ENCODE results near the gene ZNRF3.

Gene ZNRF3

DNA sequence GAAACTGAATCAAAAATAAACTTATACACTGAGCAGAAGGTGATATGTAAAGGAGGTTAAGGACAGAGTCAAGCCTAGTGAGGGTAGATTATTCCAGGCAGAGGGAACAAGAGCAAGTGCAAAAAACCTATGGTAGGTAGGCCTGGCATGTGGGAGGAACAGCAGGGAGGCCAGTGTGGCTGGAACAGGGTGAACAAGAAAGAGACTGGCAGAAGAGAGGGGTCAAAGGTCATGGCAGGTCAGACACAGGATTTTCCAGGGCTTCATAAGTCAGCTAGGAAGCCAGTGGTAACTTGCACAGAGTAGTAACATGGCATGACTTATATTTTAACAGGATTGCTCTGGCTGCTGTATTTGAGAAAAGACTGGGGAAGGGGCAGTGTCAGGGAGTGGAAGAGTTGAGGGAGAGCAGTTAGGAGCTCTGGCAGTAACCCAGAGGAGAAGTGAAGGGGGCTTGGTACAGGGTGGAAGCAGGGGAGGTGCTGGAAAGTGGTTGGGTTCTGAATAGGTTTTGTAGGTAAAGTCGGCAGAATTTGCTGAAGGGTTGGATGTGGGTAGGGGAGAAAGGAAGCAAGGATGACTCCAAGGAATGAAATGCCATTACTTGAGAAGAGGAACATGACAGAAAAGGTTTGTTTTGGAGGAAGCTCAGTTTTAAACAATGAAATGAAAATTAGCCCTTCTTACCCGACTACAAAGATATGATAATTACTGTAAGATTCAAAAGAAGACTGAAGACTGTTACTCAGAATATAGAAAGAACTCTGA is 86.2 kb downstream of the ZNRF3 start:
- TF ChIP-seq, protein P1, sequence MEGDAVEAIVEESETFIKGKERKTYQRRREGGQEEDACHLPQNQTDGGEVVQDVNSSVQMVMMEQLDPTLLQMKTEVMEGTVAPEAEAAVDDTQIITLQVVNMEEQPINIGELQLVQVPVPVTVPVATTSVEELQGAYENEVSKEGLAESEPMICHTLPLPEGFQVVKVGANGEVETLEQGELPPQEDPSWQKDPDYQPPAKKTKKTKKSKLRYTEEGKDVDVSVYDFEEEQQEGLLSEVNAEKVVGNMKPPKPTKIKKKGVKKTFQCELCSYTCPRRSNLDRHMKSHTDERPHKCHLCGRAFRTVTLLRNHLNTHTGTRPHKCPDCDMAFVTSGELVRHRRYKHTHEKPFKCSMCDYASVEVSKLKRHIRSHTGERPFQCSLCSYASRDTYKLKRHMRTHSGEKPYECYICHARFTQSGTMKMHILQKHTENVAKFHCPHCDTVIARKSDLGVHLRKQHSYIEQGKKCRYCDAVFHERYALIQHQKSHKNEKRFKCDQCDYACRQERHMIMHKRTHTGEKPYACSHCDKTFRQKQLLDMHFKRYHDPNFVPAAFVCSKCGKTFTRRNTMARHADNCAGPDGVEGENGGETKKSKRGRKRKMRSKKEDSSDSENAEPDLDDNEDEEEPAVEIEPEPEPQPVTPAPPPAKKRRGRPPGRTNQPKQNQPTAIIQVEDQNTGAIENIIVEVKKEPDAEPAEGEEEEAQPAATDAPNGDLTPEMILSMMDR (IDR thresholded peaks at IDR 0.05; ENCODE audit: insufficient read depth, low read length, poor library complexity, severe bottlenecking), result no peak
- no peak for DNase-seq (ENCODE audit: extremely low read depth, insufficient read length)

DNA sequence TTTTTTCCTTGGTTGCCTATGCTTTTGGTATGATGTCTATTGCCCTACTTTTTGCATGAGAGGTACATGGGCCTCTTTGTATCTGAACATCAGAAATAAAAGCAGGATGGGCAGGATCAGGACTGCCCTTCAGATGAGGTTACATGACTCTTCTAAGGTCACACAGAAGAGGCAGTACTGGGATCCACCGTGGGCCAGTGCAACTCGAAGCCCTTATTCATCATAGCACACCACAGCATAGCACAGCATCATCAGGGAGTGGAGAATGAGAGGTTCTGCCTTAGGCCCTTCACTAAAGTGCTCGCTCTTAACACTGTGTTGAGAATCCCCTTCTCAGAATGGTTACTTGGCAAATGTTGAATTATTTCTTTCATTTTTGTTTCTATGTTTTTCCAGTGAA is 90.0 kb downstream of the ZNRF3 start:
- no peaks in the 10 kb centered on the region; the same call in 1 of the 2 replicates for H3K27me3 ChIP-seq (replicated peaks; ENCODE audit: control insufficient read depth, insufficient read depth, low read length)
- no peak overlapping the region for H3K4me3 ChIP-seq (replicated peaks; ENCODE audit: low read depth, low read length)
- no peak for DNase-seq (ENCODE audit: extremely low read depth, insufficient read length)
- TF ChIP-seq, protein P1 (IDR thresholded peaks at IDR 0.05; ENCODE audit: insufficient read depth, low read length, poor library complexity, severe bottlenecking), result no peak
- H3K36me3 ChIP-seq (ENCODE audit: control insufficient read depth, insufficient read depth, low read length), result no peaks in the 10 kb centered on the region

More for the DNA sequence above, 86.2 kb downstream of the ZNRF3 start:
- no peaks in the 10 kb centered on the region; the same call in 1 of the 2 replicates for H3K27me3 ChIP-seq (replicated peaks; ENCODE audit: control insufficient read depth, insufficient read depth, low read length)
- no peaks in the 10 kb centered on the region for H3K36me3 ChIP-seq (ENCODE audit: control insufficient read depth, insufficient read depth, low read length)
- H3K4me3 ChIP-seq (replicated peaks; ENCODE audit: low read depth, low read length), result no peak overlapping the region

DNA sequence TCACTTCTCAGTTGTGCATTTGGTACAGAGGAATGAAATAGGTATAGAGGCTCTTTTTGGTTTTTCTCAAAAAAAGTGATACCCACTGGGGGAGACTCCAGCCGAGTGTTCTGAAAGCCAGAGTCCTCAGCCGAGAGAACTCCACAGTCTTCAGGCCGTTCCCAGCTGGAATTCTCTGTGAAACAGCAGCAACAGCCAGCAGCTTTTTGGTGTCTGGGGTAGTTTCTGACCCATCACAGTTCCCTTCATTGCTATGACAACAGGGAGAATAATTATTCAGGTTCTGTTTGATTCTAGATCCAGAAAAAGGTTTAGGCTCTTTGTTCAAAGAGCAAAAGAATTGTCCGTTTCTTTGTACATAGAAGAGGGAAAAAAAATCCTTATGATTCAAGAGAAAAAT is 93.7 kb downstream of the ZNRF3 start:
- Histone ChIP-seq H3K4me3 (replicated peaks; ENCODE audit: low read depth, low read length) (no peak overlapping the region), H3K27me3 (replicated peaks; ENCODE audit: control insufficient read depth, insufficient read depth, low read length) (no peaks in the 10 kb centered on the region), H3K36me3 (ENCODE audit: control insufficient read depth, insufficient read depth, low read length) (no peaks in the 10 kb centered on the region)
- no peak for DNase-seq (ENCODE audit: extremely low read depth, insufficient read length)
- TF ChIP-seq, protein P1 (IDR thresholded peaks at IDR 0.05; ENCODE audit: insufficient read depth, low read length, poor library complexity, severe bottlenecking), result no peak

DNA sequence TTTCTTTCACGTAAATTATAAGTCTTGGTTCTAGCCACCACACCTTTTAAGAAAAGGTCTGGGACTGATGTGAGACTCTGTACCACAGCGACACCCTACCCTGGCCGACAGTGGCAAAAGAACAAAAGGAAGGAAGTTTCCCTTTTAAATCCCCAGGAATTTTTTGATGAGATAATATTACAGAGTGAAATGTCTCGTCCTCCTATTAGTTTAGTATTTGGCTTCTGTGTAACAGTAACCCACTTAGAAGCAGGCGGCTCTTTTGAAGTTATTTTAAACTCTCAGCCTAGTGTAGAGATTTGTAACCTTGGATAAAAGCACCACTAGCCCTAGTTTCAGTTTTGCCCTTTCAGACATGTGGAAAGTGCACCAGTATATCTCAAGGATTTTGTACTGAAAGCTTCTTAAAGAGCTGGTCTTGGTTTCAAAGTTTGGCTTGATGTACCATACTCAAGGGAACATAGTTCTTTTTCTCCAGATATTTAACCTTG is 94.2 kb downstream of the ZNRF3 start:
- no peaks in the 10 kb centered on the region for H3K27me3 ChIP-seq (replicated peaks; ENCODE audit: control insufficient read depth, insufficient read depth, low read length)
- TF ChIP-seq, protein P1 (IDR thresholded peaks at IDR 0.05; ENCODE audit: insufficient read depth, low read length, poor library complexity, severe bottlenecking), result no peak
- no peaks in the 10 kb centered on the region for H3K36me3 ChIP-seq (ENCODE audit: control insufficient read depth, insufficient read depth, low read length)
- no peak for DNase-seq (ENCODE audit: extremely low read depth, insufficient read length)
- no peak overlapping the region for H3K4me3 ChIP-seq (replicated peaks; ENCODE audit: low read depth, low read length)

DNA sequence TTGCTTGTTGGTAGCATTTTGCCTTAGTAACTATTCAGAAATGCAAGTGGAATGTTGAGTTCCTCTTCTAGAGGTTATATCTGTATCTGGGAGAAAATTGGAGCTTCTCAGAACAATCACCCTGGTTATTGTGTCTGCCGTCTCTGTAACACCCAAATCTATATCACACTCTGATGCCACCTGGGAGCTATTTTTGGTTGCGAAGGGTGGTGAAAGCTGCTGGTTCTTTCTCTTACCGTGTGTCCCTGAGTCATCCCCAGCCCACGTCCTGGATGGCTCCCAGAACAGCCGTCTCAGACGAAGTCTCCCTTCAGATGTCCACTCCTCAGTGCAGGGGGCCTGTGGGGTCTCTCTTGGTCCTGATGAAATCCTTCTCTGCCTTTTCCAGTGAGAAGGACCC is 94.8 kb downstream of the ZNRF3 start:
- TF ChIP-seq, protein P1 (IDR thresholded peaks at IDR 0.05; ENCODE audit: insufficient read depth, low read length, poor library complexity, severe bottlenecking), result no peak
- no peak for DNase-seq (ENCODE audit: extremely low read depth, insufficient read length)
- Histone ChIP-seq H3K4me3 (replicated peaks; ENCODE audit: low read depth, low read length) (no peak overlapping the region), H3K36me3 (ENCODE audit: control insufficient read depth, insufficient read depth, low read length) (no peaks in the 10 kb centered on the region), H3K27me3 (replicated peaks; ENCODE audit: control insufficient read depth, insufficient read depth, low read length) (no peaks in the 10 kb centered on the region)
